ENCODE measurements around the gene MELTF.

- TF ChIP-seq RAD21 (conservative IDR thresholded peaks at IDR 0.05 in 1 of 2, IDR thresholded peaks at IDR 0.05 in 1 of 2) (no peak), CTCF (IDR thresholded peaks at IDR 0.05) (no peak), EP300 (IDR thresholded peaks at IDR 0.05) (no peak), CHD2 (IDR thresholded peaks at IDR 0.05; ENCODE audit: low read length, partially characterized antibody) (no peak)
Observed at GRCh38 chr3:196974661-196975060, 55.0 kb downstream of the MELTF start.

Measured in A549 (cell line).